IMR-90 (cell line): ENCODE results near the gene PPP1R16B. TPM values are rescaled to one million over a fixed set of nuclear protein-coding genes. Genes with fewer than 3 reads are reported as not detected.

Source experiments
- ATAC-seq: fragments of 200-7000 bp; cut with Tn5 transposase; 2 replicates; pipeline ENCODE4 v1.9.1; 2020; ENCODE audit warnings: low read depth, mild to moderate bottlenecking, moderate library complexity
- BruUV-seq: library from RNA; stranded (reverse); fragments of 400-500 nt; replicated peaks from 2 replicates; lab custom pipeline; 2021; lab: Mats Ljungman, UMichigan
- CTCF ChIA-PET: fragments of 300-600 bp; formaldehyde crosslinking; extraction: SDS; loops from one replicate; lab custom pipeline; 2021; ENCODE audit warnings: antibody characterized with exemption; lab: Yijun Ruan, JAX
- POLR2A ChIA-PET: fragments of 300-600 bp; sonication (Branson Sonifier 250); formaldehyde crosslinking; loops from one replicate; lab custom pipeline; 2022; ENCODE audit warnings: antibody characterized with exemption; ENCODE audit not compliant: unreplicated experiment; lab: Charles Lee
- DNase-seq: peaks from one replicate; pipeline ENCODE4 v3.0.0; 2013
- H2AFZ ChIP-seq: replicated peaks from 2 replicates; pipeline ENCODE3; 2013; ENCODE audit warnings: low read length, mild to moderate bottlenecking; ENCODE audit not compliant: poor library complexity
- H2AK5ac ChIP-seq: 2 replicates; pipeline ENCODE4 v1.6.1; 2013; ENCODE audit warnings: low read depth, low read length, inconsistent platforms
- H2AK9ac ChIP-seq: replicated peaks from 2 replicates; pipeline ENCODE3; 2013; ENCODE audit warnings: mild to moderate bottlenecking, low read depth, low read length, moderate library complexity; ENCODE audit not compliant: poor library complexity
- H2BK120ac ChIP-seq: 2 replicates; pipeline ENCODE4 v1.6.1; 2013; ENCODE audit warnings: low read depth, low read length, inconsistent platforms
- H2BK15ac ChIP-seq: 3 replicates; pipeline ENCODE4 v1.6.1; 2013; ENCODE audit warnings: low read depth, low read length, inconsistent platforms
- H2BK20ac ChIP-seq: 2 replicates; pipeline ENCODE4 v1.6.1; 2013; ENCODE audit warnings: low read depth, mild to moderate bottlenecking, inconsistent platforms, low read length, moderate library complexity
- H2BK5ac ChIP-seq: 2 replicates; pipeline ENCODE4 v1.6.1; 2013; ENCODE audit warnings: mild to moderate bottlenecking, low read depth, low read length, inconsistent platforms; ENCODE audit not compliant: poor library complexity, severe bottlenecking
- H3K14ac ChIP-seq: replicated peaks from 2 replicates; pipeline ENCODE4 v1.6.1; 2013; ENCODE audit warnings: low read depth, low read length, inconsistent platforms
- H3K18ac ChIP-seq: 2 replicates; pipeline ENCODE4 v1.6.1; 2013; ENCODE audit warnings: low read depth, low read length, control low read depth
- H3K23ac ChIP-seq: 2 replicates; pipeline ENCODE4 v1.6.1; 2013; ENCODE audit warnings: low read depth, low read length, inconsistent platforms
- H3K27ac ChIP-seq: 2 replicates; pipeline ENCODE4 v1.5.1; 2013; ENCODE audit warnings: mild to moderate bottlenecking, control low read depth, low read length; ENCODE audit not compliant: insufficient read depth
- H3K27me3 ChIP-seq: 2 replicates; pipeline ENCODE4 v1.6.1; 2013; ENCODE audit warnings: low read length; ENCODE audit not compliant: control insufficient read depth, insufficient read depth
- H3K36me3 ChIP-seq: 2 replicates; pipeline ENCODE4 v1.6.1; 2013; ENCODE audit warnings: low read length, mixed read lengths; ENCODE audit not compliant: control insufficient read depth, insufficient read depth
- H3K4ac ChIP-seq: 2 replicates; pipeline ENCODE4 v1.6.1; 2013; ENCODE audit warnings: low read depth, low read length, inconsistent platforms
- H3K4me1 ChIP-seq: 2 replicates; pipeline ENCODE4 v1.6.1; 2013; ENCODE audit warnings: low read length, mixed read lengths; ENCODE audit not compliant: control insufficient read depth, insufficient read depth
- H3K4me2 ChIP-seq: 2 replicates; pipeline ENCODE4 v1.6.1; 2013; ENCODE audit warnings: low read depth, mild to moderate bottlenecking, control low read depth, low read length, moderate library complexity
- H3K4me3 ChIP-seq: 2 replicates; pipeline ENCODE4 v1.5.1; 2013; ENCODE audit warnings: low read depth, mild to moderate bottlenecking, control low read depth, low read length, moderate library complexity; ENCODE audit not compliant: insufficient read depth
- H3K56ac ChIP-seq: 2 replicates; pipeline ENCODE4 v1.6.1; 2013; ENCODE audit warnings: low read length, inconsistent platforms; ENCODE audit not compliant: insufficient read depth; ENCODE audit errors: extremely low read depth
- H3K79me1 ChIP-seq, 2 experiments: 2 replicates each; pipeline ENCODE4 v1.6.1; 2013; ENCODE audit warnings: low read length in 2 of 2, inconsistent platforms in 1 of 2, low read depth in 1 of 2
- H3K9ac ChIP-seq: 2 replicates; pipeline ENCODE4 v1.6.1; 2013; ENCODE audit warnings: low read depth, low read length, control low read depth
- H3K9me1 ChIP-seq: 2 replicates; pipeline ENCODE4 v1.6.1; 2013; ENCODE audit warnings: low read length, inconsistent platforms; ENCODE audit not compliant: insufficient read depth
- H3K9me3 ChIP-seq: 2 replicates; pipeline ENCODE4 v1.6.1; 2013; ENCODE audit warnings: low read length; ENCODE audit not compliant: control insufficient read depth, insufficient read depth
- H4K20me1 ChIP-seq: 2 replicates; pipeline ENCODE4 v1.6.1; 2013; ENCODE audit warnings: low read length, inconsistent platforms; ENCODE audit not compliant: insufficient read depth
- H4K5ac ChIP-seq: 2 replicates; pipeline ENCODE4 v1.6.1; 2013; ENCODE audit warnings: mild to moderate bottlenecking, low read depth, low read length, control low read depth
- H4K8ac ChIP-seq, 2 experiments: 2 replicates each; pipeline ENCODE4 v1.6.1; 2013; ENCODE audit warnings: low read depth in 2 of 2, low read length in 2 of 2, control low read depth in 1 of 2, inconsistent platforms in 1 of 2
- H4K91ac ChIP-seq: 2 replicates; pipeline ENCODE4 v1.6.1; 2013; ENCODE audit warnings: low read depth, low read length, inconsistent platforms; ENCODE audit not compliant: insufficient read depth
- BHLHE40 ChIP-seq: fragments of 150-350 bp; IDR thresholded peaks from 2 replicates; pipeline ENCODE4 v1.6.1; 2016; ENCODE audit warnings: mild to moderate bottlenecking, low read depth, low read length
- CHD1 ChIP-seq: IDR thresholded peaks from 2 replicates; pipeline ENCODE4 v1.6.1; 2012; ENCODE audit warnings: low read depth, low read length, improper control_type of control experiment
- MAZ ChIP-seq: IDR thresholded peaks from 2 replicates; pipeline ENCODE4 v1.6.1; 2012; ENCODE audit warnings: low read depth, mild to moderate bottlenecking, low read length, improper control_type of control experiment, moderate library complexity, borderline replicate concordance
- MXI1 ChIP-seq: IDR thresholded peaks from 2 replicates; pipeline ENCODE4 v1.6.1; 2012; ENCODE audit warnings: low read depth, mild to moderate bottlenecking, low read length, moderate library complexity, borderline replicate concordance
- RCOR1 ChIP-seq: IDR thresholded peaks from 2 replicates; pipeline ENCODE4 v1.6.1; 2012; ENCODE audit warnings: mild to moderate bottlenecking, low read length, improper control_type of control experiment; ENCODE audit not compliant: insufficient replicate concordance
- RFX5 ChIP-seq: IDR thresholded peaks from 2 replicates; pipeline ENCODE4 v1.8.0; 2012; ENCODE audit warnings: low read depth, mild to moderate bottlenecking, low read length, moderate library complexity
- SMC3 ChIP-seq: fragments of 150-350 bp; IDR thresholded peaks from 2 replicates; pipeline ENCODE4 v1.6.1; 2016; ENCODE audit warnings: low read depth, mild to moderate bottlenecking, antibody characterized with exemption, low read length, moderate library complexity
- WGBS, 2 experiments: methylation state at CpG; one replicate each; pipeline versions ENCODE4 v1.1.5 to v1.1.7; 2013; ENCODE audit warnings: missing lambda C conversion rate in 2 of 2; ENCODE audit not compliant: insufficient read length in 1 of 2; ENCODE audit errors: extremely low coverage in 2 of 2; 5-methylcytosine and 5-hydroxymethylcytosine counted together
- dilution Hi-C: fragments of 300-500 bp; cut with HindIII; formaldehyde crosslinking; loops from one replicate; pipeline ENCODE4 v1.14.3; 2018; ENCODE audit warnings: low sequenced_read_pairs; ENCODE audit not compliant: unreplicated experiment
- in situ Hi-C: fragments of 300-500 bp; cut with MboI; formaldehyde crosslinking; loops from 3 replicates; pipeline ENCODE4 v1.14.3; 2019; ENCODE audit warnings: low sequenced_read_pairs, inconsistent platforms, mixed read lengths
- intact Hi-C: fragments of 100-400 bp; cut with micrococcal nuclease; formaldehyde crosslinking; loops from 2 replicates; pipeline ENCODE4 v1.10.0; 2022
- polyA plus RNA-seq, 3 experiments: library from polyadenylated mRNA; depleted of rRNA; stranded (reverse); fragments of >200 nt; gene quantifications; 2 replicates each; pipeline ENCODE4 v1.2.3, GENCODE V29; 2012; ENCODE audit warnings: low replicate concordance in 1 of 3
- total RNA-seq: library from RNA; depleted of rRNA; stranded (reverse); fragments of >200 nt; gene quantifications from 2 replicates; pipeline ENCODE4 v1.2.3, GENCODE V29; 2012
- TF ChIP-seq, protein P1 (sequence below): conservative IDR thresholded peaks from 2 replicates; pipeline ENCODE4 v1.5.1; 2012; ENCODE audit warnings: mild to moderate bottlenecking, low read depth, low read length, improper control_type of control experiment

Gene PPP1R16B
- total and polyA plus RNA-seq, 2 of the 4 experiments (the other 2 are of a cell fraction) = not detected

DNA sequence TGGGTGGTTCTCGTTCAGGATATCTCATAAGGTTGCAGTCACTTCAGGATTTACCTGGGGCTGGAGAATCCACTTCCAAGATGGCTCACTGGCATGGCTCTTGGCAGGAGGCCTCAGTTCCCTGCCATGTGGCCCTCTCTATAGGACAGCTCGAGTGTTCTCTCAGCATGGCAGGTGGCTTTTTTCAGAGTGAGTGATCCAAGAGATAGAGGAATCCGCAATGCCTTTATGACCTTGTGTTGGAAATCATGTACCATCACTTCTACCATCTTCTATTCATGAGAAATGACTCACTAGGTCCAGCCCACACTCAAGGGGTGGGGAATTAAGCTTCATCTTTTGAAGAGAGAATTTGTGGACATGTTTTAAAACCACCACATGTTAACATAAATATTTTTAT, 37.8 kb downstream of the PPP1R16B start:
- dilution Hi-C loops = no loop called here

More for the DNA sequence above, 37.8 kb downstream of the PPP1R16B start:
- no TSS peak for BruUV-seq
- no peak overlapping the region for H3K23ac ChIP-seq
- POLR2A ChIA-PET = no interaction called here
- H2AFZ ChIP-seq = no peak overlapping the region
- intact Hi-C loops = no loop called here
- H4K8ac ChIP-seq = no peak overlapping the region
- no peak overlapping the region for H2AK5ac ChIP-seq
- no peak overlapping the region for H3K4me2 ChIP-seq
- H3K27ac ChIP-seq = no peak overlapping the region
- no peak overlapping the region for H3K4ac ChIP-seq
- H3K4me1 ChIP-seq = no peaks in the 10 kb centered on the region
- no peak overlapping the region for H3K18ac ChIP-seq
- no peak overlapping the region for H2AK9ac ChIP-seq
- in situ Hi-C loops = loop anchor here (25.0 kb wide), 1 partner anchor 106 kb away; the partner anchor contains the start of gene ACTR5
- H3K4me3 ChIP-seq = no peak overlapping the region
- no peak overlapping the region for H2BK120ac ChIP-seq
- H2BK5ac ChIP-seq = no peak overlapping the region
- no peak overlapping the region for H4K5ac ChIP-seq
- no peak overlapping the region for H4K91ac ChIP-seq
- ATAC-seq (no peak), DNase-seq (no peak)
- H3K36me3 ChIP-seq = no peaks in the 10 kb centered on the region
- H2BK15ac ChIP-seq = no peak overlapping the region
- no peak overlapping the region for H2BK20ac ChIP-seq
- WGBS, 2 experiments = 0% methylated on average over 1 of the region's 3 CpGs; no CpG with 5 or more reads in 1 of the 2 experiments
- CTCF ChIA-PET = no interaction called here
- H3K56ac ChIP-seq = no peak overlapping the region
- H3K27me3 ChIP-seq = peaks cover 8% of the 10 kb centered on the region
- H3K79me1 ChIP-seq = no peaks in the 10 kb centered on the region
- no peak overlapping the region for H3K9ac ChIP-seq
- TF ChIP-seq SMC3 (no peak), MXI1 (no peak), BHLHE40 (no peak), RFX5 (no peak), RCOR1 (no peak), CHD1 (no peak), MAZ (no peak)
- TF ChIP-seq, protein P1, sequence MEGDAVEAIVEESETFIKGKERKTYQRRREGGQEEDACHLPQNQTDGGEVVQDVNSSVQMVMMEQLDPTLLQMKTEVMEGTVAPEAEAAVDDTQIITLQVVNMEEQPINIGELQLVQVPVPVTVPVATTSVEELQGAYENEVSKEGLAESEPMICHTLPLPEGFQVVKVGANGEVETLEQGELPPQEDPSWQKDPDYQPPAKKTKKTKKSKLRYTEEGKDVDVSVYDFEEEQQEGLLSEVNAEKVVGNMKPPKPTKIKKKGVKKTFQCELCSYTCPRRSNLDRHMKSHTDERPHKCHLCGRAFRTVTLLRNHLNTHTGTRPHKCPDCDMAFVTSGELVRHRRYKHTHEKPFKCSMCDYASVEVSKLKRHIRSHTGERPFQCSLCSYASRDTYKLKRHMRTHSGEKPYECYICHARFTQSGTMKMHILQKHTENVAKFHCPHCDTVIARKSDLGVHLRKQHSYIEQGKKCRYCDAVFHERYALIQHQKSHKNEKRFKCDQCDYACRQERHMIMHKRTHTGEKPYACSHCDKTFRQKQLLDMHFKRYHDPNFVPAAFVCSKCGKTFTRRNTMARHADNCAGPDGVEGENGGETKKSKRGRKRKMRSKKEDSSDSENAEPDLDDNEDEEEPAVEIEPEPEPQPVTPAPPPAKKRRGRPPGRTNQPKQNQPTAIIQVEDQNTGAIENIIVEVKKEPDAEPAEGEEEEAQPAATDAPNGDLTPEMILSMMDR = no peak
- no peak overlapping the region for H3K14ac ChIP-seq
- H3K9me3 ChIP-seq = no peaks in the 10 kb centered on the region
- no peaks in the 10 kb centered on the region for H4K20me1 ChIP-seq
- H3K9me1 ChIP-seq = no peaks in the 10 kb centered on the region
